Measurements from ENCODE around the gene CATSPERB.
"Not testable (repeated sequence)": the region's sequence is repeated elsewhere in the genome, so short reads cannot be mapped to it uniquely, and the experiment has no call there.

Gene CATSPERB

DNA sequence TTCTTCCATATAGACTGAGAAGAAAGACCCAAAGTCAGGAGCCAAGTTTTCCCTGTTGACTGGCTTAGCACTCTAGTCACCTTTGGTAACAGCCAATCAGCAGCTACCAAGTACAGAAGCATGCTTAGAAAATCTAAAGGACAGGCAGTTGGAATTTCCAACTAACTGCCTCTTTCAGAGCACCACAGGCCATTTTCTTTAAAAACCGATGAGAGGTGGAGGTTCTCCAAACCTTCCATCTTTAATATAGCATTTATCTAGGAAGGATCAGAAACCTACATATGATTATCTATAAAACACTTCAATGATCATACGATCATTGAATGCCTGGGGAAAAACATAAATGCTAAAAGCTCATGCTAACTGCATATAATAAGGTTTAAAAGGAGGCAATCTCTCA is at the start of gene CATSPERB:
Gene CATSPERB (minus strand): TSS at position 101 of the 400 bp plus-strand sequence. CDS start 2,607 bp downstream, outside the sequence.
- no peak for DNase-seq

GRCh38 chr14:91780452-91780851 is 48.6 kb upstream of the CATSPERB start:
- no peak for DNase-seq

DNA sequence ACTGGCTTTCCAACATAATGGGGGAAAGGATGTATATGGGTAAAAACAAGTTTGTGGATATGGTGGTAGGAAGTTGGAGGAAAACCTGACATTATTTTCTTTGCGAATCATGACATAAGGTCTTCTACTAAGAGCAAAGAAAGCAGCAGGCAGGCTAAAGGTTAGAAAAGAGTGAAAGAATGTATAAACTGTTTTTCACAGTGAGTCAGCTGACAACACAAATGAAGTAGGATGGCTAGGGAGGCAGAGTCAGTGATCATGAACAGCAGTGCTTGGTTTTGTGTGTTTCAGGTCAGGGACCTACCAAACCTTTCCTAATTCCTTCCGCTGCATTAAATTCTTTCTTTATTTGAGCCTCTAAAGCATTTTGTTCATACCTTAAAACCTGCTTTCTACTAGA is 46.3 kb upstream of the CATSPERB start:
- DNase-seq = no peak

GRCh38 chr14:91774140-91775096 is 42.5 kb upstream of the CATSPERB start:
- no peak for DNase-seq

- DNase-seq = no peak
Observed at GRCh38 chr14:91770185-91770584, 38.3 kb upstream of the CATSPERB start.

DNA sequence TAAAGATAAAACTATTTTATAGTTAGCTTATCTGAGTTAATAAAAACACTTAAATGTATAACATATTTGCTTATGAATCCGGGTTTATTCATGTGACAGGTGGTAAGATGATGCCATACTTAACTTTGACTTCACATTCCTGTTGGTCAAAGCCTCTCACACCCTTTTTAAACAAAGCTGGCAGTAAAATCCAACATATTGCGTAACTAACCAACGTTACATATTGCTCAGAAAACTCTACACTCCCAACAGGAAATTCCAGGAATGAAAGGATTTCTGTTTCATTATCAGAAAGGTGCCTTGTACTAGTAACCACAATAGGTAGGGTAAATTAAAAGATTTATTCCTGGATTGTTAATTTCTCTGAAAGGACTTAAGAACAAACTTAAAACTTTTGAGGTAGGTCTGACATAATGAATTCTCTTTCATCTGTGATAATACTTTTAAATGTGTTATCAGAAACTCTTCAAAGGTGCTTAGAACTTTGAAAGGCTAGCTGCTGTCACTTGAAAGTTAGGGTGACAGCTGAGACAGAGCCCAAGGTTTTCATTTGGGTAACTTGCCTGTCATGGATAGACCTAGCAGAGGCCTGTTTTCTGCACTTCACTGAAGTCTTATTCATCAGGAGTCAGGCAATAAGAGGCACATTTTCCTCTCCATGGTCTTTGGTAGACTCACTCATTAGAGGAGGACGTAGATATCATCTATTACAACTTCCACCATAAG is 23.8 kb upstream of the CATSPERB start:
- DNase-seq = no peak

- no peak for DNase-seq
Observed at GRCh38 chr14:91754819-91755218, 22.9 kb upstream of the CATSPERB start.

- DNase-seq = no peak
Observed at GRCh38 chr14:91754185-91754584, 22.3 kb upstream of the CATSPERB start.

DNA sequence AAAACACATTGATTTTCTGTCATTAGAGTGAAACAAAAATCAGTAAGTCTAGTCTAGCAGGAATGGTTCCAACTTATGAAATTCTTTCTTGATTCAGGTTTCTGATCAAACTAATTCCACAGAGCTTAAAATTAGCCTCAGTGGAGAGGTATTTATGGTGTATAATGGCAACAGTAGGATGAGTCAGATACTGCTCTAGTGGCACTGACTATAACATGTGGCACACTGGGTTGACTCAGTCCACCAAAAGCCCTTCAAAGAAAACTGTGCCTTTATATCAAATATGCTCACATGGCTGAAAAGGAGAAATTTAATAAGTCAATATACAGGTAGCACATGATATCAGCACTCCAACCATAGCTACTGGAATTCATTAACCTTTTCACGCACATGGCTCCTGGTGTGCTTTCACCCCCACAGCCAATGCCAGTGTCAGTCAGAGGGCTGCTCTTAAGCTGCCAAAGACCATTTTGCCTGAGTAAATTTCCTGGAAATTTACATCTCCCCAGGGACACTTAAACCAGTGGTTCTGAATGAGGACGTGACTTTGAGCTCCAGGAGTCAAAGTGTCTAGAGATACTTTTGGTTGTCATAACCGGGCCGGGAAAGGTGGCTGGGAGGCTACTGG is 21.7 kb upstream of the CATSPERB start:
- no peak for DNase-seq

DNA sequence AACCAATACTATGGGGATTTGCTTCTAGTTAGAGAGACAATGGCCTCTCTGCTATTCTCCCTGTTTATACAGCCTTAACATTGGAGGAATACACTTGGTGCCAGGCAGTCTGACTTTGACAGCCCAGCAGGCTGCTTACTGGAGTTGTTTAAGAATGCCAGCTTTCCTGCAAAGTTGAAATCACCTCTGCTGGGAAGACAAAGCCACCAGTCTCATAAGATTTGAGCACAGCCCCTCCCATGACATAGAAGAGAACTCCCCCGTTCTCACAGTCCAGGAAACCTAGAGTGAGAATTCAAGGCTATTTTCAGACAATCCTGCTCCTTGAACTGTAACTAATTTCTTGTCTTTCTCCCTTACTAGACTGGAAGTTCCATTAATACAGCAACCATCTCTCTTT is 21.1 kb upstream of the CATSPERB start:
- no peak for DNase-seq

DNA sequence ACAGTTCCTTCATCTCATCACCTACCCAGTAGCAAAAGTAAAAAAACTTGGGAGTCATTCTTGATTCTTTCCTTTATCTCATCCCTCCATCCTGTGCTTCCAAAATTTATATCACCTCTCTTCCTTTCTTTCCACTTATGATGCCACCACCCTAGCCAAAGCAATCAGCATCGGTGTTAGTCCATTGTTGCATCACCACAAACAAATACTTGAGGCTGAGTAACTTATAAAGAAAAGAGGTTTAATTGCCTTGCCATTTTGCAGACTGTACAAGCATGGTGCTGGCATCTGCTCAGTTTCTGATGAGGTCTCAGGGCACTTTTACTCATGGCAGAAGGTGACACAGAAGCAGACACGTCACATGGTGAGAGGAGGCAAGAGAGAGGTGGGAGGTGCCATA is 19.8 kb upstream of the CATSPERB start:
- DNase-seq = no peak

DNA sequence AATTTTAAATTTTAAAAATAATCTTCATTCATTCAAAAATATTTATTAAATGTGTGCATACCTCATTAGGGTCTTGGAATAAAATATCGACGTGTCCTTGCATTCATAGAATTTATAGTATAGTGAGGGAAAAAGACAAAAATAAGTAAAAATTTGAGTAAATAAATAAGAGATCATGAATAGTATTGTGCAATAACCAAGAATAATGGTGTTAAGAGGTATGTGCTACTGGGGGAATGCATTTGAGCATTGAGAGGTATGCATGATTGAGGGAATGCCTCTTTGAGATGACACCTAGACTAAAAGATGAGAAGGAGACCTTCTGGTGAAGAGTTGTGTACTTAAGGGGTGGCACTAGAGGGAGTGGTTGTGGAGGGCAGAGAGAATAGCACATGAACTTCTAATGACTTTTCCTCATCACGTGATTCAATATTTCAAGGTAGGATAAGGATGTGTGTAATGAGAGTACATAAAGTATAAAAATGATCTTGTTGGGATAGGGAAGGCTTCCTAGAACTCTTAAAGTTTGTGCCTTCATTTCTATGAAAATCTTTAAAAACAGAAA is 18.8 kb upstream of the CATSPERB start:
- DNase-seq = no peak

GRCh38 chr14:91749868-91750267 is 18.0 kb upstream of the CATSPERB start:
- no peak for DNase-seq

GRCh38 chr14:91748049-91748448 is 16.2 kb upstream of the CATSPERB start:
- no peak for DNase-seq

- no peak for DNase-seq
Observed at GRCh38 chr14:91745344-91745743, 13.5 kb upstream of the CATSPERB start.

GRCh38 chr14:91744068-91744480 is 12.2 kb upstream of the CATSPERB start:
- no peak for DNase-seq

DNA sequence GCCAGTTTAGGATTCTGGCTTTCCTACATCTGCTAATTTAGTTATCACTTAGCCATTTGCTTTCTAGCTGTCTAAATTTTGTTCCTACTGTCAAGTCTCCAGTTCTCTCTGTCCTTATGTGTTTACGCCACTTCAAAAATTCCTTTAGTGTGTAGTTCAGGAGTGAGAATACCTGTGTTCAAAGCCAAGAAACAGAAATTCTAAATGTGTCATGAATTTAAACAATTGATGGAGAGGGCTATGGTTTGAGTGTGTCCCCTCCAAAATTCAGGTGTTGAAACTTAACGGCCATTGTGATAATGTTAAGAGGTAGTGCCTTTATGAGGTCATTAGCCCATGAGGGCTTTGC is 11.4 kb upstream of the CATSPERB start:
- no peak for DNase-seq

DNA sequence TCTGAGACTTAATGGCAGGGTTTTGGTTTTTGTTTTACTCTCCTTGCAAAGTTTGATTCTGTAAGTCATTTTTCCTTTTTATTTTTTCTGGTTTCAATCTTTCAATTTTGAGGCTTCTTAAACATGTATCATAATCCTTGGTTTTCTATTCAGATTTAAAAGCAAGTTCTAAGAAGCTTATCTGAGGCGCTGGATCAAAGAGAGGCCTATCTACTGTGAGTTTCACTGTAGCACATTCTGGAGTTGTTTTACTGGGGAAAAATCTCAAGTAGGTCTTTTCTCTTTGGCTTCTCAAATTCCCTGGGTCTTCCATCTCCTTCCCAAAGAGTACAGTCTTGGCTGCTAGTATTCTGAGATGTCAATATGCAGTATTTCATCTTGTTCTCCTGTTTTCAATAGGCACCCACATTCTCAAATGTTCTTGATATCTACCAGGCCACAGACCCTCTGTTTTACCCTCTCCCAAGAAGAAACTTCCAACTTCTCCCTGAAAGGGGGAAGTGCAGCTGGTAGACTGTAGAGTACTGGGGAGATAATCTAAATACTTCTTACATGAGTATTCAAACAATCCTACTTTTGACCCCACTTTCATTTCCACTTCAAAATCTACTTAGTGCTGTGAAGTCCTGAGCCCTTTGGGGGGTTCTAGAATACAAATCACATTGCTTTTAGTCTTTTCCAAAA is 10.9 kb upstream of the CATSPERB start:
- no peak for DNase-seq

DNA sequence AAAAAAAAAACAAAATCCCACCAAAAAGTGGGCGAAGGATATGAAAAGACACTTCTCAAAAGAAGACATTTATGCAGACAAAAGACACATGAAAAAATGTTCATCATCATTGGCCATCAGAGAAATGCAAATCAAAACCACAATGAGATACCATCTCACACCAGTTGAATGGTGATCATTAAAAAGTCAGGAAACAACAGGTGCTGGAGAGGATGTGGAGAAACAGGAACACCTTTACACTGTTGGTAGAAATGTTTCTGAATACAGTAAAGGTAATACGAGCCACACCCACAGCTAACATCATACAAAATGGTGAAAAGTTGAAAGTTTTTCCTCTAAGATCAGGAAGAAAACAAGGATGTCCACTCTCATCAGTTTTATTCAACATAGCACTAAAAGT is 8.0 kb upstream of the CATSPERB start:
- DNase-seq = not testable (repeated sequence)

GRCh38 chr14:91737619-91738018 is 5.7 kb upstream of the CATSPERB start:
- no peak for DNase-seq

DNA sequence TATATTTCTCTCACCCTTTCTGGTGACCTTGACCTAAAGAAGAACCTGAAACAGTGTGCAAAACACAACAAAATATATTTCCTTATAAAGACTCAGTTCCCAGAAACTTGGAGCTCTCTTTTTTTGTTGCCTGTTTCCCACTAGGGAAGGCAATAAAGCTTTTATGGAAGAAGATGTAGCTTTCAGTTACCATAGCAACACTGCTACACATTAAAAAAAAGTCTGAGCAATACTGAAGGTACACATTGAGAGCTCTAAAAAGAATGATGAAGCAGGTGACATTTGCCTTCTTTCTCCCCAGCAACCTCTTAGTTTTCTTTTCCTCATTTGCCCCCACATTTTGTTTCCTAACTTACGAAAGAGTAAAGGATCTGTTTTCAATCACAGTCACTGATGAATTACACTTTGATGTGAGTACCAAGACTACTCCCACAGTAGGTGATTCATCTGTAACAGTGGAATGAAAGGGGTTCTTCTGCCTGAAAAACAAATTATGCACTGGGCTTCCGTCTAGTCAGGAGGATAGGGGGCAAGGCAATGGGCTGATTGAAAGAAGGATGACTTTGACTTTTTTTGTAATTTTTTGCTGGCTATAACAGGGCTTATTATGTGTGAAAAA is 1.1 kb upstream of the CATSPERB start:
- no peak for DNase-seq

DNA sequence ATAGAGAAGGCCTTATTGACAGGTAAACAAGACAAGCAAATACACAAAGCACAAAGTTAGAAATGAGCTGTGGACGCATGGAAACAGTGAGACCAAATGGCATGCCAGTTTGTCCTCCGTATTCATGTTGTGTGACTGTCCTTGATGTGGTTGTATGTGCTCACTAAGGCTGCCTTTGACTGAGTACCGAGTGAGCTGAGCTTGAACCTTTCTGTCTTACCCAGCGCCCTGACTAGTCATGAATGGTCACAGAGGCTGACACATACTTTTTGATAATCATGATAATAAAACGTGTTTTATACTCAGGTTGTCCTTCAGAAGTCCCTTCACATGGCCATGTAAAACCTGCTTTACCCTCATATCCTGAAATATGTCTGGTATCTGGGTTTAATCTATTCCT is 553 bp upstream of the CATSPERB start:
- DNase-seq = no peak

All from GOT3 (cell line).